Brain microvascular endothelial cell (primary cell): ENCODE measurements around the gene CDK5RAP2.

Source experiments
- DNase-seq: peaks from one replicate; pipeline ENCODE4 v3.0.0-alpha.2; 2020
- H3K27ac ChIP-seq: fragments of 250-450 bp; sonication (Bioruptor Pico); 2 replicates; pipeline ENCODE4 v1.5.1; 2020; ENCODE audit warnings: mild to moderate bottlenecking, moderate library complexity
- H3K27me3 ChIP-seq: fragments of 250-450 bp; sonication (Bioruptor Pico); replicated peaks from 2 replicates; pipeline ENCODE4 v1.5.1; 2020; ENCODE audit warnings: mild to moderate bottlenecking
- H3K36me3 ChIP-seq: fragments of 250-450 bp; sonication (Bioruptor Pico); replicated peaks from 2 replicates; pipeline ENCODE4 v1.5.1; 2020; ENCODE audit warnings: mild to moderate bottlenecking
- H3K4me3 ChIP-seq: 2 replicates; pipeline ENCODE4 v1.5.1; 2011; ENCODE audit warnings: low read depth, mild to moderate bottlenecking, control low read depth, low read length, moderate library complexity
- CTCF ChIP-seq: IDR thresholded peaks from 2 replicates; pipeline ENCODE4 v1.5.1; 2011; ENCODE audit warnings: low read depth, mild to moderate bottlenecking, moderate library complexity, low read length, control low read depth, inconsistent platforms; ENCODE audit errors: missing control alignments
- in situ Hi-C: cut with HindIII; loops from 2 replicates; pipeline ENCODE4 v1.10.0; 2017; ENCODE audit warnings: low sequenced_read_pairs, low pct_ligation_motif_present

The CDK5RAP2 gene

DNA sequence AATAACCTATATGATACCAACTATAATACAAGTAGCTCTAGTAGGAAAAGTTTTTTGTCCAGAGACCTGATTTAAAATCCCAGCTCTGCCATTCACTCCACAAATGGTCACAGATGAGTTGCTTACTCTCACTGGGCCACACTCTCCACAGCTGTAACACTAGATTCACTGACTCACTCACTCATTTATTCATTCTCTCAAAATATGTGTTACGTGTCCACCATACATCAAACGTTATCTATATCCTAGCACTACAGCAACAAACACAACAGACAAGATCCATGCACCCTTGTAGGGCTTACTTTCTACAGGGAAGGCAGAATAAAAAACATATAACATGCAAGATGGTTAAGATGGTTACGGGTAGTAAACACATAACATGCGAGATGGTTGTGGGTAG lies 146.3 kb downstream of the CDK5RAP2 start:
- no peaks in the 10 kb centered on the region for H3K36me3 ChIP-seq
- DNase-seq, result no peak
- in situ Hi-C loops, result no loop called here
- no peak overlapping the region for H3K4me3 ChIP-seq
- H3K27me3 ChIP-seq, result no peaks in the 10 kb centered on the region
- H3K27ac ChIP-seq, result no peak overlapping the region
- no peak for TF ChIP-seq CTCF

DNA sequence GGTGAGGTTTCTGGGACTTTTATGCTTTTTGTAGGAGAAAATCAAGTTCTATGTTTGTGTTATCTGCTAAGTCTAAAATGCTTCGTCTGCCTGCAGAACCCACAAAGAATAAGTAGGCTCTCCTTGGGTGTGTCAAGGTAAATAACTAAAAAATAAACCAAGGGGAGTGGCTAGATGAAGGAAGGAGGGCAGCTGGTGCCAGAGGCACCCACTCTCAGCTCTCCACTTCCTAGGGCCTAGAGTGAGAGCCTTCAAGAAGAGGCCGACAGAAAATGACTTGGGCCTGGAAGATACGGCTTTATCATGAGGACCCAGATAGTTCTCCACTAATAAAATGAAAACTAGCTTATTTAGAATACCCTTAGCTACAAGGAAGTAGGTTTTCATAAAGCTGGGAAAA lies 147.4 kb downstream of the CDK5RAP2 start:
- no peaks in the 10 kb centered on the region for H3K27me3 ChIP-seq
- in situ Hi-C loops, result no loop called here
- H3K36me3 ChIP-seq, result no peaks in the 10 kb centered on the region
- H3K27ac ChIP-seq, result no peak overlapping the region
- no peak overlapping the region for H3K4me3 ChIP-seq
- TF ChIP-seq CTCF, result no peak
- DNase-seq, result no peak

- no peak overlapping the region for H3K27ac ChIP-seq
- H3K36me3 ChIP-seq, result no peaks in the 10 kb centered on the region
- TF ChIP-seq CTCF, result no peak
- in situ Hi-C loops, result no loop called here
- H3K4me3 ChIP-seq, result no peak overlapping the region
- no peaks in the 10 kb centered on the region for H3K27me3 ChIP-seq
- no peak for DNase-seq
These were observed 148.7 kb downstream of the CDK5RAP2 start for GRCh38 chr9:120431268-120431667.

DNA sequence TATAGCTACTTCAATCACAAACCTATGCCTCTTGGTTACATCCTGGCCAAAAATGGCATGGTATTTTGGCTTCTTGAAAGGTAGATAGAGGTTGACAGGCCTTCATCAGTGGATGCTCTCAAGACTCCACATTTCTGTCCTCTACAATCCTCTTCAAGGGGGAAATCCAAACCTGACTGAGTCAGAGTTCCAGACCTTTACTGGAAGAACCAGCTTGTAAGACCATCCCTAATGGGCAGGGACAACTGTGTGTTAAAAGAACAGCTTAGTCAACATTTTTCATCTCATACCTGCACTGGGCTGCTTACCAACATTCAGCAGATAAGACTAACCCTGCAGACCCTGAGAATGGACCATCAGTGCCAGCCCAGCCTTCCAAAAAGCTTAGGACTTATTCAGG lies 155.7 kb downstream of the CDK5RAP2 start:
- Histone ChIP-seq H3K27me3 (no peaks in the 10 kb centered on the region), H3K36me3 (no peaks in the 10 kb centered on the region), H3K4me3 (no peak overlapping the region), H3K27ac (no peak overlapping the region)
- DNase-seq, result no peak
- in situ Hi-C loops, result no loop called here
- no peak for TF ChIP-seq CTCF

DNA sequence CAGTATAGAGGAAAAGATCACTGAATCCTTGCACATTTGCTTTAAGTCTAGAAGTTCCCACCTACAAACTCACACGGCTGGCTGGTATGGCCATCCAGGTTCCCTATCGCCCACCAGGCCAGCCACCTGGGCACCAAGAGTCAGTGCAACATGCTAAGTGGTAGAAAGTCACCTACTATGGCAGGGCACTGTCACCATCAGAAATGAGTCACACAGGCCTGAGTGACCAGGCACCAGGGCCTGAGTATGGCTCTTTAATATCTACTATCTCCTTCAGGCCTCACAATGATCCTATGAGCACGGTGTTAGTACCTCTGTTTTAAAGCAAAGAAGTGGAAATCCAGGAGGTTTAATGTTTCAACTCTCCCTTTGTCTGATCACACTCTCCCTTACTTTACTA lies 156.2 kb downstream of the CDK5RAP2 start:
- in situ Hi-C loops, result no loop called here
- H3K4me3 ChIP-seq, result no peak overlapping the region

DNA sequence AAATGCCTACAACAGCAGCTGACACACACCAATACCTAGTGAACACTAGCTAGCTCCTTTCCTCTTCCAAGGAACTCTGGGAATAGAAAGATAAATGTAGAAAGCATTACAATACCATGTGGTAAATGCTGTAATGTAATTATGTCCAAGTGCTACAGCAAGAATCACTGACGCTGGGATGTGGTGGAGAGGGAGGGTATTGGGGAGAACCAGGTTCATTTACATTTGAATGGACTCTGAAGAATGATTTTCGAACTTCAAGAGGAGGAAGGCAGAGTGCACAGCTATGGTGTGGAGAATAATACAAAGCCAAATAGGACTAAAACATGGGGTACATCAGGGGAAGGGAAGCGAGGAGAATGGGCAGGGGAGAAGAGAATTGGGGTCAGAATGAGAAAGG lies 158.0 kb downstream of the CDK5RAP2 start:
- Histone ChIP-seq H3K4me3 (no peak overlapping the region), H3K36me3 (no peaks in the 10 kb centered on the region), H3K27me3 (no peaks in the 10 kb centered on the region), H3K27ac (no peak overlapping the region)
- TF ChIP-seq CTCF, result no peak
- in situ Hi-C loops, result no loop called here
- no peak for DNase-seq

More for the DNA sequence above, 156.2 kb downstream of the CDK5RAP2 start:
- H3K36me3 ChIP-seq, result no peaks in the 10 kb centered on the region
- no peak for TF ChIP-seq CTCF
- H3K27ac ChIP-seq, result no peak overlapping the region
- no peak for DNase-seq
- H3K27me3 ChIP-seq, result no peaks in the 10 kb centered on the region
